Skin epidermis (tissue), 12 donors: Measurements from ENCODE around the gene SSU72.
A peak's percentile ranks its signal among the peaks of the same experiment; 100 is the strongest.
"Not testable (repeated sequence)": the region's sequence is repeated elsewhere in the genome, so short reads cannot be mapped to it uniquely, and the experiment has no call there.

Source experiments
- H3K27ac ChIP-seq, 21 experiments: fragments of 200-600 bp; sonication (generic) in 11 of 21; one replicate each; pipeline ENCODE4 v1.5.0; 2020; ENCODE audit warnings: mild to moderate bottlenecking in 3 of 21, inconsistent platforms in 2 of 21, moderate library complexity in 2 of 21
- H3K4me3 ChIP-seq, 7 experiments: fragments of 200-600 bp; sonication (generic) in 2 of 7; one replicate each; pipeline ENCODE4 v1.5.0; 2020; ENCODE audit warnings: inconsistent platforms in 2 of 7, mild to moderate bottlenecking in 2 of 7, moderate library complexity in 1 of 7

Gene SSU72

DNA sequence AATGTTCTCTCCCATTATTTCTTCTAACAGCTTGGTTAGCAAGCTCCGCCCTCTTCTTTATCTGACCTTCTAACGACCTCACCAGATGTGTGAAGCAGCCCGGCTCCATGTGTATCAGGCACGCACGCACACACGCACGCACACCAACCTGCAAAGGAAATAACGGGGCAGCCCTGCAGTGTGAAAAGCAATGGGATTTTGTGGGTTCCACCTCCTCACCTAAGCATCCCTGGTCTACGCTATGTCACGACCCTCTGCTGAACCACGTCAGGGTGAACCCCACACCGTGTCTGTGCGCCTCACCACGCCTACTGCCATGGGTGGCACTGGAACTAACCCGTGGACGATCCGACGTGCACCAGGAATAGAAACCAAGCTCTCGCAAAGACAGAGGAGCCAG, 10.4 kb downstream of the SSU72 start:
- no peak overlapping the region for H3K4me3 ChIP-seq
- H3K27ac ChIP-seq: no peak overlapping the region

DNA sequence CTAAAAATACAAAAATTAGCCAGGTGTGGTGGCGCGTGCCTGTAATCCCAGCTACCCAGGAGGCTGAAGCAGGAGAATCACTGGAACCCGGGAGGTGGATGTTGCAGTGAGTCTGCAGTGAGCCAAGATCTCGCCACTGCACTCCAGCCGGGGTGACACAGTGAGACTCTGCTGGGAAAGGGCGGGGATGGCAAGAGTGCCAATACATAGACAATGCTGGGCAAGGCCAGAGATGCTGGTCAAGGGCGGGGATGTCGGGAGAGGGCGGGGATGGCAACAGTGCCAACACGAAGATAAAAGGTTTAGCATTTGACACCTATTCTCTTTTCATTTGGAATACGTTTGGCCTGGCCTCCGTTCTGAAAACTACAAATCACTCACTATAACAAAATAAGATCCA, 11.0 kb downstream of the SSU72 start:
- Histone ChIP-seq H3K4me3 (no peak overlapping the region), H3K27ac (no peak overlapping the region)

DNA sequence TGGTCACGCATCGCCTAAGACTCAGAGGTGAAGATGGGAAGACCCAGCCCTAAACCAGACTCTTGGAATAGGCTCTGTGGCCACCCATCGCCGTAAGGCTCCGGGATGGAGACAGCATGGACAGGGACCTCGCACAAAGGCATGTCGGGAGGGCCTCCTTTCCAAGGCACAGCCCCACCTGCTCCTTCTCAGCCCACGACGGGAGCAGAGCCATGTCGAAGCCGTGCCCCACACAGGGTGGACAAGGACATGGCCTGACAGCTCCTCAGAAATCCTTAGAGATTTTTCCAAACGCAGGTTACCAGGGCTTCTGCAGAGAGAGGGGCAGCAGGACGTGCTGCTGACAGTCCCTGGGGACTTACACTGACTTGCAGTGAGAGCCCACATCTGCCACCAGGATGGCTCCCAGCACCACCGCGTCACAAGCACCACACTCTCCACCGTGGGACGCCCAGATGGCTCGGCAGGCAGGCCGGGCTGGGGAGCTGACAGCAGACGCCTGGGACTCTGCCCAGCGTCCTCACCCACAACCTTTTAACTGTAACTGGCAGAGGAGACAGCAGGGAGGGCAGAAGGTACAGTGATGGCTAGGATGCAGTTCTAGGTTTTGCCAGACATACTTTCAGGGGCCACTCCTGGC, 12.0 kb downstream of the SSU72 start:
- peak overlapping the region in 1 of 21 experiments; percentile 50 for H3K27ac ChIP-seq
- no peak overlapping the region for H3K4me3 ChIP-seq

DNA sequence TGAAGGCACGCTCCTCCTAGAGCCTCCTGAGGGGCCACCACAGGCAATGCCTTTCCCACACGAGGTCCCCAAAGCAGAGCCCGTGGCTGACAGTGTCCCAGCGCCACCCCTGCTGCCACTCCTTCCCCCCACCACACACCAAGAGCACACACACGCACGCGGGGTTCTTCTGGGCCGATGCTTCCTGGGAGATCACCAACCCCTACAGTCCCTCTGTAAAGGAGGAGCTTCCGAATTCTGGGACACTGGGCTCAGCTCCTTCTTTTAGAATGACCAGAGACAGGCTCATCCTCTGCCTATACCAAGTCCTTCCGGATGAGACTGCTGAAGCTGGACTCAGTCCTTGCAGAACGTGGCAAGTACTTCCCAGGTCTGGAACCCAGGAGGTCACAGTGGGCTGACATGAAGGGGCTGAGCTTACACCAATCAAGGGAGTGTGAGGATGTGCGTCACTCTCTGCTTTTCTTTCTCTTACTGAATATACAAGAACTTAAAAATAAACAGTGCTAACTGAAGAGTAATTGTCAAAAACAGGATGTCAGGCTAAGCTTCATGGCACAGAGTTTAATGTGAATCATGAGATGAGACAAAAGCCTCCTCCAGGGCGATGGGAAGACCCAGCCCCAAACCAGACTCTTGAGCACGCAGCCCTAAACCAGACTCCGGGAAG, 12.7 kb downstream of the SSU72 start:
- peak overlapping the region in 3 of 21 experiments; percentile 35 to 59 (median 50) for H3K27ac ChIP-seq

DNA sequence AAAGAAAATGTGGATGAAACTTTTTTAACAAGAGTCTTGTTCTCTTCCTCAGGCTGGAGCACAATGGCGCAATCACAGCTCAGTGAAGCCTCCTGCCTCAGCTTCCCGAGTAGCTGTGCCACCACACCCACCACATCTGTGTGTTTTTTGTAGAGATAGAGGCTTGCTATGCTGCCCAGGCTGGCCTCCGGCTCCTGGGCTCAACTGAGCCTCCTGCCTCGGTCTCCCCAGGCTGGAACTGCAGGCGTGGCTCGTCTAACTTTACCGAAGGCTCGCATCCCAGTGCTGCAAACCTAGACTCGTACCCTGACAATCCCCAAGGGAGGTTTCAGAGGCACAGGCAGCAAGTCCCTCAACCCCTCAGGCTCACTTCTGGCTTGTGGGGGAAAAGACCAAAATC, 14.5 kb downstream of the SSU72 start:
- no peak overlapping the region for H3K27ac ChIP-seq
- H3K4me3 ChIP-seq: no peak overlapping the region

More for the DNA sequence above, 12.7 kb downstream of the SSU72 start:
- H3K4me3 ChIP-seq: no peak overlapping the region

DNA sequence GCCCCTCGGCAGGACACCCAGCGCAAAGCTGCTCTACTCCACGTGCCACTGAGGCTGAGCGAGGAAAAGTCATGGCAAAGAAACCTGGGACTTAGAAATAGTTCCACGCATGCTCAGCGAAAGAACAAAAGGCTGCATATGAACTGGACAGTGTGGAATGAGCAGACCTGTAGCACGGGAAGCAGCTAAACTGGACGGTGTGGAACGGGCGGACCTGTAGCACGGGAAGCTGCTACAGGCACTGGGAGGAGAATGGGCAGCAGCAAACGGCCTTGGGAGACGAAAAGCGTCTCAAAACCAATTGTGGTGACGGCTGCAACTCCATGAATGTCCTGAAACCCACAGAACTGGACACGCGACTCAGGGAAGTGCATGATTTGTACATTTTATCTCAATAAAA, 15.6 kb downstream of the SSU72 start:
- no peak overlapping the region for H3K27ac ChIP-seq

DNA sequence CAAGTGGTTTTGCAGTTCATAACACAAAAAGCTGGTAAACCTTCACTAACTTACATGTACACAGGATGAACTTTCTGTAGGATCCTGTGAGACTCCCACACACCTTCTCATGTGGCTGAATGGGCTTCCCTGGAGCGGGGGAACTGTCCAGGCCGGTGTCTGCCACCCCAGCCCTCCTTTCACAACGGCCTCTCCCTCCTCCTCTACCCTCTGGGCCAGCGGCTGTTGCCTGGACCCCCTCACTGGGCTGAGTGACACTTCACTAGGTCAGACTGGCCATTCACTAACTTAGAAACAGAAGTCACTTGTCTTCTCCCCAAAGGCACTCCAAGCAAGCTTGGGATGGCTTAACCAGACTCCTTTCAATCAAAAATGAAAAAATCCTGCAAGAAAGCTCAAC, 16.1 kb downstream of the SSU72 start:
- H3K4me3 ChIP-seq: no peak overlapping the region
- H3K27ac ChIP-seq: no peak overlapping the region

More for the DNA sequence above, 15.6 kb downstream of the SSU72 start:
- H3K4me3 ChIP-seq: no peak overlapping the region

DNA sequence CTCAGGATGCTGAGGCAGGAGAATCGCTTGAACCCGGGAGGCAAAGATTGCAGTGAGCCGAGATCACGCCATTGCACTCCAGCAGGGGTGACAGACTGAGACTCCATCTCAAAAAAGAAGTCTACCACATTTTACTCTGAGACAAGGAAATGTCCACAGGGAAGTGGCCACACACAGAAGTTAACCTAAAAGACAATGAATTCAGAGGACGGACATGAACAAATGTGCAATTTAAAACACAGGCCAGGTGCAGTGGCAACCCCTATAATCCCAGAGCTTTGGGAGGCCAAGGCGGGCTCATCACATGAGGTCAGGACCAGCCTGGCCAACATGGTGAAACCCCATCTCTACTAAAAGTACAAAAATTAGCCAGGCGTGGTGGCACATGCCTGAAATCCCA, 17.0 kb downstream of the SSU72 start:
- H3K4me3 ChIP-seq, H3K27ac ChIP-seq: not testable (repeated sequence)

DNA sequence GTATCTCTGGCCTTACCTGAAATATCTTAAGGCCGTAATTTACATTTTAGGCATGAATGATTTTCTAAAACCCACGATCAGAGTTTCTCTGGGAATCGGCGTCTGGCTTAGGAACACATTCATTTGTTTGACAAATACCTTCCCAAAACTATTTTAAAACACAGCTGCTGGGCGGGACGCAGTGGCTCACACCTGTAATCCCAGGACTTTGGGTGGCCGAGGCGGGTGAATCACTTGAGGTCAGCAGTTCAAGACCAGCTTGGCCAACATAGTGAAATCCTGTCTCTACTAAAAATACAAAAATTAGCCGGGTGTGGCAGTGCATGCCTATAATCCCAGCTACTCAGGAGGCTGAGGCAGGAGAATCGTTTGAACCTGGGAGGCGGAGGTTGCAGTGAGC, 17.7 kb downstream of the SSU72 start:
- not testable (repeated sequence) for H3K4me3 ChIP-seq, H3K27ac ChIP-seq

DNA sequence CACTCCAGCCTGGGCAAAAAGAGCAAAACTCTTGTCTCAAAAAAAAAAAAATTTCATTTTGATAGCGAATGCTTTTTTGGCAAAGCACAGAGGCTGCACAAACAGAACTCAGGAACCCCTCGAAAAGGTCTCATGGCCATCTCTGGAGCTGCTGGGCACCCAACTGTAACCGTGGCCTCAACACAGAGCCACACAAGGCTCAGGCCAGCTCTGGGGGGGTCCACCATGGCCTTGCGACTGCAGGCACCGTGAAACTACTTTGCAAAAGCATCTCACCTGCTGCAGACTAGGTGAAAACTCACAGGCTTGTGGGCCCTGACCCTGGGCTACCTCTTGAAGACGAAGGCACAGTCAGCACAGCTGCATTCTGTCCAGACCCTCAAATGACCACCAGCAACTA, 18.2 kb downstream of the SSU72 start:
- no peak overlapping the region for H3K27ac ChIP-seq
- H3K4me3 ChIP-seq: no peak overlapping the region

DNA sequence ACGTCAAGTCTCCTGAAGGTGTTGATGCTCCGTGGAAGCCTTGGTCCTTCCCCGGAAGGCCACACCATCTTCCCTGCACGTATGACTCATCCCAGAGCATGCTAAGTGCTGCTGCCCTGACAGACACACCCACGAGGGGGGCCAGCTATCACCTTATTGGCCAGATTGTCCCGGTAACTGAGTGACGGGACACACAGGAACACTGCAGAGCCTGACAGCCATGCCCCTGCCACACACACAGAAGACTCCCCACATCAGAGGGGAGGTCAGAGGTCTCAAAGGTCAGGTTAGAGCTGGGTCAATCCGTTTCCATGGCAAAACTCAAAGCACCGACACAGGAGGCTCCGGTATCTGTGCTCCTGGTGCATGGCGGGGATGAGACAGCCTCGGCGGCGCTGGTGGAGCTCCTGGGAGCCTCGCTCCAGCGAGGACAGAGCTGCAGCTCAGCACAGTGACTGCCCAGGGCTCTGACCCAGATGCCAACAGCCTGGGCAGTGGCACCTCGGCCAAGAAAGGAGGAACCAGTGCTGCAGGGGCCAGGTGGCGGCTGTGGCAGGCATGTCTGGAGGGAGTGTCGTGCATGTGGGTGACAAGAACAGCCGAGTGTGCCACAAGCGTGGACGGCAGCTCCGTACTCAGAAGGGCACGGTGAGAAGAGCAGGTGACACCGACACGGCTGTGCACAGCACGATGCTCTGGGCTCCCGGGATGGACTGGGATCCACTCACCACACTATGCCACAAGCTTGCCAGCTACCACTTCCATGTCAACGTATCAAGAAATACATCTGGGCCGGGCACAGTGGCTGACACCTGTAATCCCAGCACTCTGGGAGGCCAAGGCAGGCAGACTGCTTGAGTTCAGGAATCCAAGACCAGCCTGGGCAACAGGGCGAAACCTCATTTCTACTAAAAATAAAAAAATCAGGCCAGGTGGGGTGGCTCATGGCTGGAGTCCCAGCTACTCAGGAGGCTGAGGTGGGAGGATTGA, 19.4 kb downstream of the SSU72 start:
- Histone ChIP-seq H3K27ac (peak overlapping the region in 3 of 21 experiments; percentile 3 to 66 (median 4)), H3K4me3 (no peak overlapping the region)

DNA sequence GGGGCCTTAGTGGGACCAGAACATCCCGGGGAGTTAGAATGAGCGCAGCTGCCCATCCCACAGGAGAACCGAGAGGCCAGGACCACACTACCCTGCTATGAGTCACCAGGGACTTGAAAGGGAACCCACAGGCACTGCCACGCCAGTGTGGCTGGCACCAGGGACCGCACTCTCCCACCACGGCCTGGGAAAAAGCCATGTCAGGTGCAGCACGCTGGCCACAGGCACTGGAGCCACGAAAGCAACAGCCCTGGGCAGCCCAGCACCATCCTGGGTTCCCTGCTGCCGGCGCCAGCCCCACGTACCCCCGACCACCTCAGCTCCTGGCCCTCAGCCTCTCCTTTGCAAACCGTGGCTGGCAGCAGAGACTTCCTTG, 20.1 kb downstream of the SSU72 start:
- Histone ChIP-seq H3K4me3 (no peak overlapping the region), H3K27ac (peak overlapping the region in 3 of 21 experiments; percentile 4 to 66 (median 45))

DNA sequence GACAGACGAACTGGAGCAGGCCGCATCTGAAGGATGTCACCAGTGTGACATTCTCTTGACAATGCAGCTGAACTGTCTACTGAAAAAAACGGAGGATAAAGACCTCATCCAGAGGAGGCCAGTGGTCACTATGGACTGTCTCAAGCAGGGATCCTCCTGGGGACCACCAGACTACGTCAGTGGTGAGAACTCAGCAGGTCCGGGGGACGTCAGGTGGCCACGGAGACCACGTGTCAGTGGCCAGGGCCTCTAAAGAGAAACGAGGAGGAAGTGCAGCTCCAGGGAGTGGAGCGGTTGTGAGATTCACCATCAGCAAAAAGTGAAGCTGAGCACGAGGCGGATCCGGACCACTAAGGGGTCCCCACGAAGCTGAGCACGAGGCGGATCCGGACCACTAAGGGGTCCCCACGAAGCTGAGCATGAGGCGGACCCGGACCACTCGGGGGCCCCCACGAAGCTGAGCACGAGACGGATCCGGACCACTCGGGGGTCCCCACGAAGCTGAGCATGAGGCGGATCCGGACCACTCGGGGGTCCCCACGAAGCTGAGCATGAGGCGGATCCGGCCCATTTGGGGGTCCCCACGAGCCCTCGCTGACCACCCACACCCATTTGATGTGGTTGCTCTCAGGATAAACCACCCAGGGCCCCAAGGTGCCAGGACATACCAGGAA, 20.7 kb downstream of the SSU72 start:
- no peak overlapping the region for H3K27ac ChIP-seq
- H3K4me3 ChIP-seq: no peak overlapping the region

DNA sequence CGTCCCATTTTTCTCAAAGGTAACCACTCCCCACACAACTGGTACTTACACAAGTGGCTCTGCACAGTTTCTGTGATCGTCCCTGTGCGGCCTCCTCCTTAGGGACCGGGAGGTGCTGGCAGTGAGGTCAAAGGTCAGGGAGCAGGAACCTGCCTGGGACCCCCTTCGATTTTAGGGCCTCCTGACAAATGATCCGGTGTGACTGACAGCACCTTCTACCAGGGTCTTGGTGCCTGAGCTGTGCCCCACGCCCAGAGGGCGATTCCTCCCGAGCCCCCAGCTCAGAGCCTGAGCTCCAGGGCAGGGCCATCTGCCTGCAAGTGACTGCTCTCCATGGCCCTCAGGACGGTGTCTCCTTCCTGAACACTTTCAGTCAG, 22.4 kb downstream of the SSU72 start:
- Histone ChIP-seq H3K27ac (peak overlapping the region in 1 of 21 experiments; percentile 7), H3K4me3 (no peak overlapping the region)

DNA sequence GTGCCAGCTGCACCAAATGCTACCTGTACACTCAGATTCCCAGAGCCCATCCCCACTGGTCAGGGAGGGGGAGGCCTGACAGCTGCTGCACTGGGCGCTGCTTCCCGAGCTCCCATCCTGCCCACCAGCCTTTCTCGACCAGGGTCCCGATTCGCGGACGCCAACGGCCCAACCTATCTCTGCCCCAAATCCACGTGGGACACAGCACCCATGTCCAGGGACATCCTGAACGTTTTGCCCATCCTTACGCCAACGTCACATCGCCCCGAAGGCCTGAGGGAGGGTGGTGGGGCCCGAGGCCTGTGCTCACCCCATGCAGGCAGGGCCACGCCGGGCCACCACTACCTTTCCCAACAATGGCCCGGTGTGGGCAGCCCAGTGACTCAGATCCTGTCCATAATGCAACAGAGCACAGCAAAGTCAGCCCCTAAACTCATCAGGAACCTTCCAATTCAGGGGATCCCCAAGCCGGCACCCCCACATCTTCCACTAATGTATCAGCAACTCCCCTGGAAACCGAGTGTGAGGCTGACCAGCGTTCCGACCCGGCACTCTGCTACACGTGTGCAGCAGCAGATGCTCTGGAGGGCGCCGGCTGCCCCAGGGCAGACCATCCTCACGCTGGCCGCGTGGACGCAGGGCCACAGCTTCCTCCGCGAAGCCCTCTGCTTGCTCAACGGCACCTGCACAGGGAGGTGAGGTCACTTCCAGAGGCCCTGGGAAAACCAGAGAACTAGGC, 23.0 kb downstream of the SSU72 start:
- Histone ChIP-seq H3K4me3 (no peak overlapping the region), H3K27ac (peak overlapping the region in 2 of 21 experiments; percentile 0 to 7)

DNA sequence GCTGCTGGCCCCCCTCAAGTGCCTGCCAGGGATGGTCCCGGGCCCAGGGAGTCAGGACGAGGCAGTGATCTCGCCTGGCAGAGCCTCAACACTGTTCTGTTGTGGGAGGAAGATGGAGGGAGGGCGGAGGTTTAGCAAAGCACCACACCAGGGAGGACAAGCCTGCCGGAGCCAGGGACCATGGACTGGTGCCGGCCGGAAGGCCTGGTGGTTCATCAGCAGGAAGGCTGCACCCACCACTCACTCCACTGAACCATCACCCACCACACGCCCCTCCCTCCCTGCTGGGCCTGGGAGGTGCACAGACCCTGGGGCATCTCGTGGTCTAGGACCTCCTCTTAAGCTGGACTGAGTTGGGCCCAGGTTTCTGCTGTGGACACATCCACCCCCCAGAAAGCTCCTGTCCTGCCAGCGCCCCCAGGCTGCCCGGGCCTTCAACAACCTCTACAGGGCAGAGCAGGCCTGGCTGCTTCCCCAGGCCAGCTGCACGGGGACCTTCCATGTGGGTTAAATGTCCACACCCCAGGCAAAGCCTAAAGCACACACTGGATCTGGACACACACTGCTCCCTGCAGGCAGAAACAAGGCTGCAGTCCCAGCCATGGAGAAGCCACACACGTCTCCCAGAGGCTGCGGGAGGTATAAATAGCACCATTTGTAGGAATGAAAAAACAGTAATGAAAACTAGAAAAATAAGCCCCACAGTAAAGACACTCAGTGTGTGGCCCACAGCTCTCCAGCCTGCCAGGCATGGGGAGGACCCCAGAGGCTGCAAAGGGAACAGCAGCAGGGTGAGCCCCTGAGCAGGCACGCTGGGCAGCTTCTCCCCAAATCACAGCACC, 23.9 kb downstream of the SSU72 start:
- Histone ChIP-seq H3K27ac (peak overlapping the region in 10 of 21 experiments; percentile 0 to 66 (median 36)), H3K4me3 (no peak overlapping the region)

DNA sequence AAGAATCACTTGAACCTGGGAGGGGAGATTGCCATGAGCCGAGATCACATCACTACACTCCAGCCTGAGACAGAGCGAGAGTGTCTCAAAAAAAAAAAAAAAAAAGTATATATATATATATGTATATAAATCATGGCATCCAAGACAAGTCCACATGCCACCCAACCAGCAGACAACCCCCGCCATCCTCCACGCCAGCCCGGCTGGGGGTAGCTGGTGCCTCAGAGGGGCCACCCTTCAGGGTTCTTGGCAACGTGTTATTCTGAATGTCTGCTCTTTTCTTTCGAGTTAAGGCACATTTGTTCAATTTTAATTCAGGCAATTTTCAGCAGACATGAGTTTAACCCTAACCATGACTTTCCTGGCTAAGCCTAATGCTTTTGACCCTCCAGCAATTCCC, 24.6 kb downstream of the SSU72 start:
- H3K4me3 ChIP-seq: no peak overlapping the region
- H3K27ac ChIP-seq: peak overlapping the region in 9 of 21 experiments; percentile 0 to 66 (median 41)

DNA sequence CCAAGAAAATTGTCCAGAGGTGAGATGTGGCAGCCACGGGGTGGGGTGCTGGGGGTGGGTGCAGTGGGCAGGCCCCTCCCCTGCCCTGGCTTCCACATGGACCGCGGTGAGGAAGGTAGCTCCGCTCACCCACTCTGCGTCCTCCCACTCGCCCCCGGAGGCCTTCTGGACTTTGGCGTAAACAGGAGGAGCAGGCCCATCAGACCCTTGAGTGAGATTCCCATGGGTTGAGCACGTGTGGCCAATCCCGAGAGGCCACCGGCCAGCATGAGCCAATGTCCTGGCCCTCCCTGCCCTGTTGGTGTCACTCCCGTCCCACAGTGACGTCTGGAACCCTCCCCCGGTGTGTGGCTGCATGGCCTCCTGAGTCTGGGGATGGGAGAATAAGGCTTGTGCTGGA, 26.1 kb downstream of the SSU72 start:
- H3K4me3 ChIP-seq: no peak overlapping the region
- H3K27ac ChIP-seq: no peak overlapping the region
